ENCODE measurements around the gene PEX7. TPM values are rescaled to one million over a fixed set of nuclear protein-coding genes. Genes with fewer than 3 reads are reported as not detected.
"Not testable (repeated sequence)": the region's sequence is repeated elsewhere in the genome, so short reads cannot be mapped to it uniquely, and the experiment has no call there.

The PEX7 gene
- total RNA-seq, 1 donor from 2014 or later, result 8.3 TPM

GRCh38 chr6:136790411-136791295 lies 31.7 kb upstream of the PEX7 start:
- no peak for DNase-seq

DNA sequence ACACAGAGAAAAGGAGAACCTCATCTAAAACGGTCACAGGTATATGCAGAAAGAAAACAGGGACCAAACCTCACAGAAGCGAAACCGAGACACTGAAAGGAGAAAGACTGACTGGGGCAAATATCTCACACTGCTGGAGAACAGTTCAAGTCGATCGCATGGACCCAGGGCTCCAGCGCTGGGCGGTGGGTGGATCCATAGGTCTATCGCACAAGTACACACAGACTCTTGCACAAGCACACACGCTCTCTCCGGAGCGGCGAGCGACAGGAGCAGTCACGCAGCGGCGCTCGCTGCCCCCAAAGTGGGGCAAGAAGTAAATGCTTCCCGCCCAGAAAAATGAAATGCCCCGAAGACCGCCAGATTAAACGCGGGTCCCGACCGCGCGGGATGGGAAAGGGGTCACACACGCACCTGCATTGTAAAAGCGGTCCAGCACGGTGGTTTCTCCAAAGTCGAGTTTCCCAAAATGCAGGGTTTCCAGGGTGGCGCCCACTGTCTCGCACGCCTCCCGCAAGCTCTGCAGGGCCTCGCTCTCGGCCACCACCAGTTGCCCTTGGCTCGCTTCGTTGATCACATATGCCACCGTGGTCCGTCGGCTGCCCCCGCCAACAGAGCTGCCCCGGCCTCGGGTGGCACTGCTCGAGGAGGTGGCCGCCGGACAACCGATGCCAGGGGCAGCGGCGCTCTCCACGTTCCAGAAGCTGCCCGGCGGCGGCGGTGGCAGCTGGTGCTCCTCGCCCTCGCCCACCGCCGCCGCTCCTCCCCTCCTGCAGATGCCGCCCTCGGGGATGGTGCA lies 30.9 kb upstream of the PEX7 start:
- DNase-seq, result peak; percentile 22

DNA sequence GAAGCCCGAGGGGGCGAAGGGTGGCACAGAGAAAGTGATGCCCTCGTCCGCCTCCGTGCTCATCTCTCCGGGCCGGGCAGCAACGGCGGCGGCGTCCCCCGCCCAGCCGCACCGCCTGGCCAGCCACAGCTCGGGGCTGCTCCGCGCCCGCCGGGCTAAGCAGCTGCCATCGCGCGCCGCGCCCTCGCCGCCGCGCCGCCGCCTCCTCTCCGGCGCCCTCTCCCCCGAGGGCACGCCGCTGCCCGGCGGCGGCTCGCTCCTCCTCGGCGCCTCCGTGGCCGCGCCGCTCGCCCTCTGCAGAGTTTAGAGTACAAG lies 30.3 kb upstream of the PEX7 start:
- no peak for DNase-seq

DNA sequence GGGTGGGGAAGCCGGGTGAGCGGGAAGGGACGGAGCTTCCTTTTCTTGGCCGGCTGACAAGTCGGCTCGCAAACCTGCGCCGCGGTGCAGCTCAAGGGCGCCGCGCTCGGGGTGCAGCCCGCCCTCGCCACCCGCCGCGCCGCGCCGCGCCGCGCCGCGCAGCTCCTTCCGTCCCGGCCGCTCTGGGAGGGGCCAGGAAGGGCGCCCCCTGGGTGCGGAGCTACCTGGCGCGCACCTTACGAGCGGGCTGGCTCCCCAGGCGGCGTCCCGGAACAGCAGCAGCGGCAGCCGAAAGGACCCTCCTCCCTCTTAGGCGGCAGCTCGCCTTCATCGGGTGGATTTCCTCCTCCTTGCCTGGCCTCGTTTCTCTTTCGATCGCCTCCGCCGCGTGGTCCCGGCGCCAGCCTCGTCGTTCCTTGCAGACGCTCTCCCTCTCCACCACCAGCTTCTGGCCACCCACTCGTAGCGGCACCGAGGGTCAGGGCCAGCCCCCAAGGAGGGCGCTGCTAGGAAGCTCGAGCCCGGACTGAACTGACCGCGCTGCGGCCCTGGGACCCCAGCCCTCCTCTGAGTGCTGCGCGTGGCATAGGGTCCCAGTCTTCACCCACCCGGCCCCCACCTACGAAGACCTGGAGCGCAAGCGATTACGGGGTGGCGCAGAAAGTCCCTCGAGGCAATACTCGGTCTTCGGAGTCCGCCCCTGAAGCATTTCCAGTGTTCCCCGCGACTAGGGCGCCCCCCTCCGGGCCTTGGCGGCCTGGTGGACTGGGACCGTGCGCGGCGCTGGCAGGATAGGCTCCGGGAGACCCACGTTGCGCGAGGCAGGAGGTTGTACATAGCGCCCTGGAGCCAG lies 29.8 kb upstream of the PEX7 start, which contains the start of gene MAP3K5:
Gene MAP3K5 (minus strand): TSS at position 68 of the 853 bp plus-strand sequence. CDS start 320 bp downstream, outside the sequence.
- peak; percentile 86 for DNase-seq

DNA sequence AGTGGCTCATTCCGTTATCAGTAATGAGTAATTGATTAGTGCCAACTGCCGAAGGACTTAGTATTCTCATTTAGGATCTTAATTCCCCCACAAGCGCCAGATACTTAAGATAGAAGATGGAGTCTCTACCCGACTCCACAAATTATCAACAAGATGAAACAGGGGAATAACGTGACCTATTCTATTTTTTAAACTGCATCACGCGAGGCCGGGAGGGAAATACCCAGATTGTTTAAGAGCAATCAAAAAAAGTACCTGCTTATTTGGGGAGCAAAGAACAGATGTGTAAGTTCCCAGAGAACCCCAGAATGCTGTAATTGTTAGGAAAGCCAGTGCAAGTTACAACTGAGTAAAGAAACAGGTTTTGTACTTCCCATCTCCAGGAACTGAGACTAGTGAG lies 29.0 kb upstream of the PEX7 start:
- DNase-seq, result no peak

- DNase-seq, result no peak
Measured at GRCh38 chr6:136795386-136795785, 27.0 kb upstream of the PEX7 start.

DNA sequence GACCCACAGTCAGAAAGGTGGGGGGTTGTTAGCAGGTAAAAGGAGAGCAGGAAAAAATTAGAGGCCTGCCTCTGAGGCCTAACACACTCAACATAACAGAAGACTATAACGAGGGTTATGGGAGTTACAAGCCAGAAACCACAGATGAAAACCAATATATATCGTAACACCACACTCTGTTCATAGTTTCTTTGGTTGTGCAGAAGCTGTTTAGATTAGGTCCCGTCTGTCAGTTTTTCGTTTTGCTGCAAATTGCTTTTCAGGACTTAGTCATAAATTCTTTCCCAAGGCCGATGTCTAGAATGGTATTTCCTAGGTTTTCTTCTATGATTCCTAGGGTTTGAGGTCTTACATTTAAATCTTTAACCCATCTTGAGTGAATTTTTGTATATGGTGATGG lies 26.4 kb upstream of the PEX7 start:
- no peak for DNase-seq

- no peak for DNase-seq
Measured at GRCh38 chr6:136798044-136798443, 24.3 kb upstream of the PEX7 start.

GRCh38 chr6:136801581-136801980 lies 20.8 kb upstream of the PEX7 start:
- DNase-seq, result no peak

DNA sequence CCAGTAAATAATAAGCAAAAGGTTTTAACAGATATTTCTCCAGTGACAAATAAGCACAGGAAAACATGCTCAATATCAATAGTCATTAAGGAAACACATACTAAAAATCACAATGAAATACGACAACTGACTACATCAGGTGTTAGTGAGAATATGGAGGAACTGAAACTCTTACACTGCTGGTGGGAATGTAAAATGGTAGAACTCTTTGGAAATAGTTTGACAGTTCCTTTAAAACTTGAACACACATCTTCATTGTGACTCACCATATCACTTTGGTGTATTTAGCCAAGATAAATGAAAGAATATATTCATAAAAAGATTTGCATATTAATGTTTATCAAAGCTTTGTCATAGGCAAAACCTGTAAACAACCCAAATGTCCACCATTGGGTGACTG lies 18.8 kb upstream of the PEX7 start:
- DNase-seq, result no peak

GRCh38 chr6:136809091-136809860 lies 13.1 kb upstream of the PEX7 start:
- no peak for DNase-seq

DNA sequence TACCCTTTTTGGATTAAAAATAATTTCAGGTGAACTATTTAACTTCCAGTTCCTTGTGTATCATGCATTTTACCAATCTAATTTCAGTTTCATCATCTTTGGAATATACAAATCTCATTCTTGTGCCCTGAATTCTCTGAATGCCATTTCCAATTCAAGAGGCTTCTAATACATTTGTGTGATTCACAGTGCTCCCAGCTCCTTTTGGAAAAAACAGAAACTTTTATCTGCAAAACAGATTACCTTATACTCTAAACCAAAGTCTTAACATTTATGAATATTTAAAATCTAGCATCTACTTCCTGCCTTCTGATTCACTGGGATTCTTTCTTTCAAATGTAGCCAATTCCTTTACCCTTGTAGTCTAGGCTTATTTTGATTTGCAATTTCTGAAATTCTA lies 11.1 kb upstream of the PEX7 start:
- DNase-seq, result no peak

GRCh38 chr6:136812174-136812573 lies 10.2 kb upstream of the PEX7 start:
- DNase-seq, result no peak

GRCh38 chr6:136815608-136816007 lies 6.8 kb upstream of the PEX7 start:
- DNase-seq, result not testable (repeated sequence)

- no peak for DNase-seq
Measured at GRCh38 chr6:136816656-136817055, 5.7 kb upstream of the PEX7 start.

GRCh38 chr6:136820561-136820960 lies 1.8 kb upstream of the PEX7 start:
- no peak for DNase-seq

DNA sequence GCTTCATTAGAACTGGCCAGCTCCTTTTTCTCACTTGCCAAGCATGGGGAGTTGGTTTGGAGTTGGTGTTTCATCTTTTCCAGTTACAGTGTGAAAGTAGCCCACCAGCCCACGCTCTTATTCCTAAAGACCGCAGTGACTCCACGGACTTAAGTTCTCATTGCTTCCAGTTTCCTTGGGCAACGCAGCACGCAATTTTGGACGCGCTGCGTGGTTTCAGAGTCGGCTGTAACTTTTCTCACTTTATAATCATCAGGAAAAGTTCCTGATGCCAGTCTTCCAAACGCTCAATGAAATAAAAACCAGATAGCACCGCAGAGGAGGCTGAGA lies 381 bp upstream of the PEX7 start:
- DNase-seq, result peak; percentile 29

DNA sequence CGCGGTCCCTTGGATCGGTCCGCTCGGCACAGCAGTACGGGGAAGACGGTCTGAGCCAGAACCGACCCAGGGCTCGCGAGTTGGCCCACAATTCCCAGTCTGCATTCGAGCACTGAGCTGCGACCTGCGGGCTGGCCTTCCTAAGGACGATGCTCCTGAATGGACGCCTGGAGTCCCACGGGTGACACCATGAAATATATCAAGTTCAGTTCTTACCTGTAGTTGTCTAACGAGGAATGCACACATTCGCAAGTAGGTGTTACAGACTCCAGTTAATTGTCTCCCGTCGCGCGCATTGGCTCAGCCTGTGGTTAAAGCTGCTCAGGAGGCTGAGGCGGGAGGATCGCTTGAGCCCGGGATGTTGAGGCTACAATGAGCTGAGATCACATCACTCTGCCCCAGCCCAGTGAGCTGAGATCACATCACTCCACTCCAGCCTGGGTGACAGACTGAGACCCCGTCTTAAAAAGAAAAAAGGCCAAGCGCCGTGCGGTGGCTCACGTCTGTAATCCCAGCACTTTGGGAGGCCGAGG lies 802 bp downstream of the PEX7 start:
- no peak for DNase-seq

DNA sequence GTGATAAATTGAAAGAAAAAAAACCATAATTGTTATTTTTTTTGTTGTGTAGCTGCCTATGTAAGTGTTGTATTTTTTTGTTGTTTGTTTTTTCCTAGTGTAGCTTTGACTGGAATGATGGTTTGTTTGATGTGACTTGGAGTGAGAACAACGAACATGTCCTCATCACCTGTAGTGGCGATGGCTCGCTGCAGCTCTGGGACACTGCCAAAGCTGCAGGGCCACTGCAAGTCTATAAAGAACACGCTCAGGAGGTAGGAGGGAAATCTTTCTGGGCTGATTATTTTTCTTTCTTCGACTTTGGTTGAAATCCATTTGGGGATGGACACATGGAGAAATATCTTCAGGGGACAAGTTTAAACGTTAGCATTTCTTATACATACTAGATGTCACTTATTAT lies 3.8 kb downstream of the PEX7 start:
- DNase-seq, result no peak

- DNase-seq, result no peak
Measured at GRCh38 chr6:136831873-136832562, 9.6 kb downstream of the PEX7 start.
